Trophoblast cell (in vitro differentiated cells and primary cell): ENCODE measurements around the gene RASA1.
"Not testable (repeated sequence)": the region's sequence is repeated elsewhere in the genome, so short reads cannot be mapped to it uniquely, and the experiment has no call there.

Experiments
- DNase-seq, 2 donors: peaks; one replicate each; pipeline ENCODE4 v3.0.0-alpha.2; 2016
- H2AFZ ChIP-seq: 2 replicates; pipeline ENCODE4 v1.6.1; 2013; ENCODE audit warnings: low read length, moderate library complexity, mild to moderate bottlenecking; ENCODE audit not compliant: insufficient read depth, poor library complexity
- H2AK5ac ChIP-seq: 2 replicates; pipeline ENCODE4 v1.6.1; 2013; ENCODE audit warnings: mild to moderate bottlenecking, low read length
- H2BK120ac ChIP-seq: 2 replicates; pipeline ENCODE4 v1.6.1; 2013; ENCODE audit warnings: low read length, mild to moderate bottlenecking, moderate library complexity; ENCODE audit not compliant: insufficient read depth, poor library complexity
- H2BK12ac ChIP-seq: 2 replicates; pipeline ENCODE4 v1.6.1; 2013; ENCODE audit warnings: mild to moderate bottlenecking, low read length, moderate library complexity
- H2BK5ac ChIP-seq: 2 replicates; pipeline ENCODE4 v1.6.1; 2013; ENCODE audit warnings: low read length, low read depth, moderate library complexity, mild to moderate bottlenecking; ENCODE audit not compliant: poor library complexity
- H3K14ac ChIP-seq: 2 replicates; pipeline ENCODE4 v1.6.1; 2013; ENCODE audit warnings: mild to moderate bottlenecking, low read length
- H3K18ac ChIP-seq: 2 replicates; pipeline ENCODE4 v1.6.1; 2013; ENCODE audit warnings: mild to moderate bottlenecking, low read length
- H3K23ac ChIP-seq: 2 replicates; pipeline ENCODE4 v1.6.1; 2013; ENCODE audit warnings: low read length
- H3K27ac ChIP-seq: 2 replicates; pipeline ENCODE4 v1.5.1; 2013; ENCODE audit warnings: low read depth, mild to moderate bottlenecking, inconsistent platforms, low read length, moderate library complexity
- H3K27me3 ChIP-seq: 2 replicates; pipeline ENCODE4 v1.6.1; 2013; ENCODE audit warnings: inconsistent platforms, mild to moderate bottlenecking, low read length, moderate library complexity; ENCODE audit not compliant: insufficient read depth
- H3K36me3 ChIP-seq, 2 experiments: 1 replicate in 1 of 2; 2 replicates in 1 of 2; pipeline ENCODE4 v1.6.1; 2013; ENCODE audit warnings: low read length in 2 of 2, mild to moderate bottlenecking in 2 of 2, moderate library complexity in 1 of 2; ENCODE audit not compliant: insufficient read depth in 2 of 2, control insufficient read depth in 1 of 2
- H3K4ac ChIP-seq: 2 replicates; pipeline ENCODE4 v1.6.1; 2013; ENCODE audit warnings: low read depth, mild to moderate bottlenecking, low read length, moderate library complexity
- H3K4me1 ChIP-seq, 2 experiments: 1 replicate in 1 of 2; 2 replicates in 1 of 2; pipeline ENCODE4 v1.6.1; 2013; ENCODE audit warnings: low read length in 2 of 2, mild to moderate bottlenecking in 2 of 2, moderate library complexity in 1 of 2; ENCODE audit not compliant: insufficient read depth in 2 of 2, control insufficient read depth in 1 of 2
- H3K4me2 ChIP-seq: 2 replicates; pipeline ENCODE4 v1.6.1; 2013; ENCODE audit warnings: inconsistent platforms, mild to moderate bottlenecking, low read length, moderate library complexity
- H3K4me3 ChIP-seq: 2 replicates; pipeline ENCODE4 v1.5.1; 2013; ENCODE audit warnings: mild to moderate bottlenecking, low read depth, low read length, inconsistent platforms
- H3K79me1 ChIP-seq: one replicate; pipeline ENCODE4 v1.6.1; 2013; ENCODE audit warnings: low read length
- H3K79me2 ChIP-seq: 2 replicates; pipeline ENCODE4 v1.6.1; 2013; ENCODE audit warnings: low read length, mild to moderate bottlenecking; ENCODE audit not compliant: control insufficient read depth, insufficient read depth, poor library complexity
- H3K9ac ChIP-seq: 2 replicates; pipeline ENCODE4 v1.6.1; 2013; ENCODE audit warnings: mild to moderate bottlenecking, low read length
- H3K9me3 ChIP-seq: 2 replicates; pipeline ENCODE4 v1.6.1; 2013; ENCODE audit warnings: low read depth, mild to moderate bottlenecking, control low read depth, inconsistent platforms, low read length; ENCODE audit not compliant: insufficient read depth
- H4K12ac ChIP-seq: 2 replicates; pipeline ENCODE4 v1.6.1; 2013; ENCODE audit warnings: low read depth, mild to moderate bottlenecking, low read length, moderate library complexity
- H4K8ac ChIP-seq: 2 replicates; pipeline ENCODE4 v1.6.1; 2013; ENCODE audit warnings: low read depth, mild to moderate bottlenecking, low read length, moderate library complexity
- H4K91ac ChIP-seq: one replicate; pipeline ENCODE4 v1.6.1; 2013; ENCODE audit warnings: low read depth, mild to moderate bottlenecking, low read length, moderate library complexity
- WGBS: extraction: QIAGEN DNeasy Blood & Tissue Kit; methylation state at CpG from one replicate; pipeline ENCODE4 v1.1.7; 2013; ENCODE audit warnings: missing lambda C conversion rate; ENCODE audit not compliant: insufficient read length, insufficient coverage; ENCODE audit errors: extremely low coverage; 5-methylcytosine and 5-hydroxymethylcytosine counted together

The RASA1 gene

DNA sequence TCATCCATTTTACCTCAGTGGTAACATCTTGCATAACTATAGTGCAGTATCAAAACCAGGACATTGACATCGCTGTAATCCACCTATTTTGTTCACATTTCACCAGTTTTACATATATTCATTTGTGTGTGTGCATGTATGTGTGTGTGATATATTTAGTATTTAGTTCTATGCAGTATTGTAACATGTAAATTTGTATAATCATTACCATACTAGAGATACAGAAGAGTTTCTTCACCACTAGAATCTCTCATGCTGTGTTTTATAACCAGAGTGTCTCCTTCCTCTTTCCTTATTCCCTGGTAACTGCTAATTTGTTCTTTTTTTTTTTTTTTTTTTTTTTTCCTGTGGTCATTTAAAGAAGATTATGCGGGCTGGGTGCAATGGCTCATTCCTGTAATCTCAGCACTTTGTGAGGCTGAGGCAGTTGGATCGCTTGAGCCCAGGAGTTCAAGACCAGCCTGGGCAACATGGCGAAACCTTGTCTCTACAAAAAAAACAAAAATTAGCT lies 11.0 kb downstream of the RASA1 start:
- no peak overlapping the region for H3K4ac ChIP-seq
- no peak overlapping the region for H2BK12ac ChIP-seq
- no peak overlapping the region for H4K8ac ChIP-seq
- no peak overlapping the region for H3K9ac ChIP-seq
- WGBS, result no CpG with 5 or more reads among the region's 4 CpGs
- H3K79me1 ChIP-seq, result no peaks in the 10 kb centered on the region
- no peak overlapping the region for H2BK5ac ChIP-seq
- DNase-seq, result no peak
- H2AFZ ChIP-seq, result no peak overlapping the region
- no peak overlapping the region for H3K18ac ChIP-seq
- H3K4me1 ChIP-seq, result no peaks in the 10 kb centered on the region
- no peak overlapping the region for H3K14ac ChIP-seq
- no peak overlapping the region for H3K4me2 ChIP-seq
- H3K27me3 ChIP-seq, result no peaks in the 10 kb centered on the region
- no peaks in the 10 kb centered on the region for H3K9me3 ChIP-seq
- H3K36me3 ChIP-seq, result peaks cover 7 to 10% of the 10 kb centered on the region in 2 experiments
- H2BK120ac ChIP-seq, result no peak overlapping the region
- no peak overlapping the region for H3K27ac ChIP-seq
- no peak overlapping the region for H4K91ac ChIP-seq
- H3K79me2 ChIP-seq, result peaks cover 8% of the 10 kb centered on the region
- no peak overlapping the region for H3K4me3 ChIP-seq
- no peak overlapping the region for H2AK5ac ChIP-seq
- no peak overlapping the region for H4K12ac ChIP-seq
- H3K23ac ChIP-seq, result no peak overlapping the region

DNA sequence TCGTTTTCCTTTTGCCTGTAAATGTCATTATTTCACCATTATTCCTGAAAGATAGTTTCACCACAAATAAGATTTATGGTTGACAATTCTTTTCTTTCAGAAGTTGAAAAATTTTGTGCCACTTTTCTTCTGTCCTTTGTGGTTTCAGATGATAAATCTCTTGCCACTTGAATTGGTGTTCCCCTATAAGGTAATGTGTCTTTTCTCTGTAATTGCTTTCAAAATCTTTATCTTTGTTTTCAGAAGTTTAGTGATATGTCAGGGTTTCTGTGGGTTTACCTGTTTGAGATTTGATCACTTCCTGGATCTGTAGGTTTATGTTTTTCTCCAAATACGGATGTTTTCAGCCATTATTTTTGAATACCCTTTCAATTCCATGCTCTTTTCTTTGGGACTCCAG lies 14.6 kb downstream of the RASA1 start:
- Histone ChIP-seq H2AK5ac (no peak overlapping the region), H3K4me2 (no peak overlapping the region), H3K9me3 (no peaks in the 10 kb centered on the region), H3K4me1 (no peaks in the 10 kb centered on the region), H3K4ac (no peak overlapping the region), H3K9ac (no peak overlapping the region), H2AFZ (no peak overlapping the region), H4K8ac (no peak overlapping the region), H3K79me2 (peaks cover 2% of the 10 kb centered on the region), H4K12ac (no peak overlapping the region), H3K14ac (no peak overlapping the region), H3K36me3 (peaks cover 5 to 13% of the 10 kb centered on the region in 2 experiments), H3K18ac (no peak overlapping the region), H3K27ac (no peak overlapping the region), H2BK5ac (no peak overlapping the region), H2BK120ac (no peak overlapping the region), H3K23ac (no peak overlapping the region), H3K4me3 (no peak overlapping the region), H4K91ac (no peak overlapping the region), H3K79me1 (no peaks in the 10 kb centered on the region), H2BK12ac (no peak overlapping the region), H3K27me3 (no peaks in the 10 kb centered on the region)
- WGBS, result no CpG with 5 or more reads among the region's 2 CpGs
- no peak for DNase-seq

DNA sequence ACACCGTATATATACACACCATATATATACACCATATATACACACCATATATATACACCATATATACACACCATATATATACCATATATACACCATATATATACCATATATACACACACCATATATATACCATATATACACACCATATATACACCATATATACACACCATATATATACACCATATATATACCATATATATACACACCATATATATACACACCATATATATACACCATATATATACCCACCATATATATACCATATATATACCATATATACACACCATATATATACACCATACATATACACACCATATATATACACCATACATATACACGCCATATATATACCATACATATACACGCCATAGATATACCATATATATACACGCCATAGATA lies 19.6 kb downstream of the RASA1 start:
- H2BK12ac ChIP-seq, H4K8ac ChIP-seq, H4K91ac ChIP-seq, H3K4me2 ChIP-seq, H2BK5ac ChIP-seq, H3K79me1 ChIP-seq, H3K14ac ChIP-seq, H3K4me1 ChIP-seq, DNase-seq, H3K4ac ChIP-seq, H3K9ac ChIP-seq, H2AK5ac ChIP-seq, H3K27ac ChIP-seq, H4K12ac ChIP-seq, H3K4me3 ChIP-seq, H2BK120ac ChIP-seq, H2AFZ ChIP-seq, H3K18ac ChIP-seq, H3K27me3 ChIP-seq, H3K36me3 ChIP-seq, H3K9me3 ChIP-seq, H3K79me2 ChIP-seq, H3K23ac ChIP-seq: not testable (repeated sequence)
- WGBS, result 100% methylated on average over 3 of the region's 4 CpGs

DNA sequence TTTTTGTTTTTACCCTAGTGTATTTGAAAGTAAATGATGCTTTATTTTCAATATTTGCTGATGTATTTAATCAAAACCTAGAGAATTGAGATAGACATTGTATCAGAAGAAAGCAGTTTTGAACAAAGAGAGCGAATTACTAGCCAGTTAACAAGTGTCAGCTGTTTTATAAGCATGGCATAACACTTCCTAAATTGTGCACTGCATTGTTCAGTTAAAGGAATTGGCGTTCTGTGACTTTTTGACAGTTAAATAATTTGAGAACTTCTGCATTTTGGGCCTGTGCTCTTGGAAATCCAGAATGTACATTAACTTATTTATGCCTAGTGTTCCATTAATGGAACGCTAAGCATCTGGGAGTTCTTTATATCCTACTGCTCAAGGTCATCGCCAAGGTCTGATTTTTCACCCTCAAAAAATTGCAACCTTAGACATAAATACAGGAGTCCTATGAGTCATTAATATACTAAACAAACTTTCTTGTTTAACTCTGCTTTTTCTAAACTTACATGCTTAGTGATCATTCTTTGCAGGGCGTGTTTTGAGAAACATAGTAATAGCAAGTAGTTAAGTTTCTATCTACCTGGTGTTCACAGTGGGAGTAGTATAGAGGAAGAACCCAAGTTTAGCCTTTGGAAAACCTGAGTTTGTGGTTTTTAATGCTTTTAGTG lies 31.1 kb downstream of the RASA1 start:
- no peak overlapping the region for H3K27ac ChIP-seq

More for the DNA sequence above, 31.1 kb downstream of the RASA1 start:
- no peak overlapping the region for H2AFZ ChIP-seq
- no peak overlapping the region for H4K91ac ChIP-seq
- no peak overlapping the region for H4K12ac ChIP-seq
- H3K9ac ChIP-seq, result no peak overlapping the region
- H2BK5ac ChIP-seq, result no peak overlapping the region
- H3K4me2 ChIP-seq, result no peak overlapping the region
- H2BK12ac ChIP-seq, result no peak overlapping the region
- no peaks in the 10 kb centered on the region for H3K79me1 ChIP-seq
- H4K8ac ChIP-seq, result no peak overlapping the region
- WGBS, result no CpG with 5 or more reads among the region's 5 CpGs
- H3K79me2 ChIP-seq, result peaks cover 3% of the 10 kb centered on the region
- H2AK5ac ChIP-seq, result no peak overlapping the region
- no peak overlapping the region for H3K14ac ChIP-seq
- peaks cover 0 to 2% of the 10 kb centered on the region in 2 experiments for H3K4me1 ChIP-seq
- H3K23ac ChIP-seq, result no peak overlapping the region
- H3K4ac ChIP-seq, result no peak overlapping the region
- H2BK120ac ChIP-seq, result no peak overlapping the region
- no peak overlapping the region for H3K18ac ChIP-seq
- H3K9me3 ChIP-seq, result no peaks in the 10 kb centered on the region
- no peak for DNase-seq
- no peak overlapping the region for H3K4me3 ChIP-seq
- H3K27me3 ChIP-seq, result no peaks in the 10 kb centered on the region
- no peaks in the 10 kb centered on the region for H3K36me3 ChIP-seq
